HG03439 (cell line): ENCODE measurements around the gene R3HDM2.
A peak's percentile ranks its signal among the peaks of the same experiment; 100 is the strongest.

Source experiments
- ATAC-seq: cut with Tn5 transposase; IDR thresholded peaks from one replicate; pipeline ENCODE4 v1.9.1; 2021; ENCODE audit warnings: mild to moderate bottlenecking, moderate library complexity; ENCODE audit not compliant: unreplicated experiment

R3HDM2 gene

GRCh38 chr12:57243521-57244311 is 187.1 kb downstream of the R3HDM2 start:
- no peak for ATAC-seq

- ATAC-seq = no peak
Measured at GRCh38 chr12:57242691-57243454, 188.0 kb downstream of the R3HDM2 start.

DNA sequence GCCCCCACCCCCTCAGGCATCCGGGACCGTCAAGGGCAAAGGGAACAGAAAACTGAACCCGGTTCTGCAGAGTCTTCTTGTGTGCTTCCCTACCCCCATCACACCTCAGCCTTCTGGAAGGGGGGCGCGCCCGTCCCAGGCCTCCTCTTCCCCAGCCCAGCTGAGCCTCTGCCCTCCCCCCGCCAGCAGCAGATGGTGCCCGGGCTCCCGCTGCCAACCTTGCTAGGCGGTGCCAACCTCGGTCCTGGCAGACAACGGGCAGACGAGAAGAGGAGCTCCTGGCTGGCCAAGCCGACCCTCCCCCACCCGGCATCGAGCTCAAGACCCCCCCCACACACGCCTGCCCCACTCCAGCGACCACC is 188.5 kb downstream of the R3HDM2 start:
- ATAC-seq = no peak

DNA sequence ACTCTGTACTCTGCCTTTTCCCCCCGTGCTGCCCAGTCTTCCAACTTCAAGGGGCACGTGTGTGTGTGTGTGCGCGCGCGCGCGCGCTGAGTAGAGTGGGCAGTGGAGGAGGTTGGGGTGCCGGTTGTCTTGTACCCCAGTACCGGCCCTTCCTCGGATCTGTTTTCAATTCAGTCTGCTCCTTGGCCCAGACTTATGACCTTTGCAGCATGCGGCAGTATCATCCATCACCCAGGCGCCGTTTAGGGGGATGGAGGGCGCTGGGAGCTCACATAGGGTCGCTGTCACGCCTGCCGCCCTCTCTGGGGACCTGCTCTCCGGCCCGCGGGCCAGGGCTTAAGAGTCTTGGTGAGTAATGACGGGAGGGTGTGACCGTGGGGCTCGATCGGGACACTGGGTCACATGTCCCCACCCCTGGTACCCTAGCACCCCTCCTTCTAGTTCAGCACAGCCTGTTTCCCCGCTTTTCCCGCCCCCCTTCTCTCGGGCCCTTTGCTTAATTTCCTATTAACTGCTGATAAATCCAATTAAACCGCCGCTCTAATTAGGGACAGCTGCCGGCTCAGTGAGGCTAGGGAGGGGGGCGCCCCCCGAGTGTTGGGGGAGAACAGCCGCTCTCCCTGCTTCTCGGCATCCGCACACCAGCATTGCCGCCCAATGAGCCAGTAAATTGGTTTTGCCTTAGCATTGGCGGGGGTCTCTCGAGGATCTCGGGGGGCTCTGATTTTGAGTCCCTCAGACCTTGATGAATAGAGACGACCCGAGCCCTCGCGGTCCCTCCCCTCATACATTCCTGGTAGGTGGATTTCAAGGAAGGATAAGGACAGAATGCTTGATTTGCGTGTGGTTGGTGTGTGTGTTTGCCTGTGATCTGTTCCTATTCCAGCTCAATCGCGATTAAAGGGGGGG is 189.2 kb downstream of the R3HDM2 start:
- ATAC-seq = no peak

GRCh38 chr12:57240926-57241401 is 189.9 kb downstream of the R3HDM2 start:
- ATAC-seq = no peak

GRCh38 chr12:57240066-57240921 is 190.5 kb downstream of the R3HDM2 start:
- peak; percentile 28 for ATAC-seq

GRCh38 chr12:57239587-57240065 is 191.2 kb downstream of the R3HDM2 start:
- no peak for ATAC-seq

DNA sequence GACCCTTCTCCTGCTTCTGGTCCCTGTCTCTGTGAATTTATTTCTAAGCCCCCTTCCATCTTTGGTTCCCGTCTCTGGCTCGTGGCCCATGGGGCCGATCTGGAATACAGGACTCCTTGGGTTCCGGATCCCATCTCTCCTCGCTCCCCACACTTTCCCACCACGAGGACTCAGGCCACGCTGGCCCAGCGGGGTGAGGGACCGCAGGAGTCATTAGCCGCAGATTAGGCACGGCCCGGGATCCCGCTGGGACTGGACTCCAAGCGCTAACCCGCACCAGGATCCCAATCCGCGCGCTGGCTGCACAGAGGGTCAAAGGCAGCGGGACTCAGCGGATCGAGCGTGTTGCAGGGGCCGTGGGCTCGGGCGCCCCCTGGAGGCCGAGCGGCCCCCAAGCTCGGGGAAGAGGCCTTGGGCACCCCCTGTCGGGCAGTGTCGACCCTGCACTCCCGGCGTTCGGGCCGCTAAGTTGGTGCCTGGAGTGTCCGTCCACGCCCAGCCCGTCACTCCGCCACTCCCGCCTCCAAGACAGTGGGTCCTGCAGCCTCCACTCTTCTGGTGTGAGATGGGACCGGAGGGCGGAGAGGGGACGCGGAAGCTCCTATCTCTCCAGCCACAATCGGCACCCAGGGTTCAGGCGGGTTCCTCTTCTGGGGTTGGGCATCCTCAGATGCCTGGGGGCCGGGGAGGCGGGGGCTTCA is 191.8 kb downstream of the R3HDM2 start:
- ATAC-seq = peak; percentile 51

- ATAC-seq = no peak
Measured at GRCh38 chr12:57237932-57238853, 192.7 kb downstream of the R3HDM2 start.

GRCh38 chr12:57237596-57237931 is 193.3 kb downstream of the R3HDM2 start:
- no peak for ATAC-seq

GRCh38 chr12:57236925-57237595 is 193.8 kb downstream of the R3HDM2 start:
- ATAC-seq = no peak

GRCh38 chr12:57236201-57236924 is 194.5 kb downstream of the R3HDM2 start:
- no peak for ATAC-seq

DNA sequence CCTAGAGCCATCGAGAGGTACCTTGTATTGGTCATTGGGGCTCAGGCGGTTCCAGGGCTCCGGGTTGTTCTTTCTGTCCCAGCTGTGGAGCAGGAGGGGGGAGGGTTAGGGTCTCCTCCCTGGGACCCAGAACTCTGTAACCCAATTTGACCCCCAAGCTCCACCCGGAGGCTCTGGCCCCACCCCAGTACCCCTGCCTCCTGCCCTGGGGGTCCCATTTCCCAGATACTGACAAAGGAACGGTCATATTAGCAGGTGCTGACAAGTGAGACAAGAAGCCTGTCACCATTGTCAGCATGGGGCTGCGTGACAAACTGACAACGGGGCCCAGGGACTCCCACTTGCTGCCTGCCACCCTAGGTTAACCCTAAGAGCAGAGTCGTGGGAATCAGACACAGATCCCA is 195.1 kb downstream of the R3HDM2 start:
- ATAC-seq = no peak

- ATAC-seq = no peak
Measured at GRCh38 chr12:57235017-57235727, 195.7 kb downstream of the R3HDM2 start.

DNA sequence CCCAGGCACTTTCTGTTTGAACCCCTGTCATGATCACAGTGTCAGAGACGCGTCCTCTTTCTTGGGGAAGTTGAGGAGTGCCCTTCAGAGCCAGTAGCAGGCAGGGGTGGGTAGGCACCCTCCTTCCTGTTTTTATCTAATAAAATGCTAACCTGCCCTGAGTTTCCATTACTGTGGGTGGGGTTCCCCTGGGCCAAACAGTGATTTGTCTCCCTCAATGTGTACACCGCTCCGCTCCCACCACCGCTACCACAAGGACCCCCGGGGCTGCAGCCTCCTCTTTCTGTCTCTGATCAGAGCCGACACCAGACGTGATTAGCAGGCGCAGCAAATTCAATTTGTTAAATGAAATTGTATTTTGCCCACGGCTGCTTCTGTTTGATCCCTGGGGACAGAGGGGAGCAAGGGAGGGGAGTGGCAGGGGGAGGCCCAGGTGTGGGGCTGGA is 196.2 kb downstream of the R3HDM2 start:
- ATAC-seq = no peak

GRCh38 chr12:57234233-57234570 is 196.6 kb downstream of the R3HDM2 start:
- ATAC-seq = no peak
